ENCODE results near the gene SLC44A1.

SLC44A1 gene

DNA sequence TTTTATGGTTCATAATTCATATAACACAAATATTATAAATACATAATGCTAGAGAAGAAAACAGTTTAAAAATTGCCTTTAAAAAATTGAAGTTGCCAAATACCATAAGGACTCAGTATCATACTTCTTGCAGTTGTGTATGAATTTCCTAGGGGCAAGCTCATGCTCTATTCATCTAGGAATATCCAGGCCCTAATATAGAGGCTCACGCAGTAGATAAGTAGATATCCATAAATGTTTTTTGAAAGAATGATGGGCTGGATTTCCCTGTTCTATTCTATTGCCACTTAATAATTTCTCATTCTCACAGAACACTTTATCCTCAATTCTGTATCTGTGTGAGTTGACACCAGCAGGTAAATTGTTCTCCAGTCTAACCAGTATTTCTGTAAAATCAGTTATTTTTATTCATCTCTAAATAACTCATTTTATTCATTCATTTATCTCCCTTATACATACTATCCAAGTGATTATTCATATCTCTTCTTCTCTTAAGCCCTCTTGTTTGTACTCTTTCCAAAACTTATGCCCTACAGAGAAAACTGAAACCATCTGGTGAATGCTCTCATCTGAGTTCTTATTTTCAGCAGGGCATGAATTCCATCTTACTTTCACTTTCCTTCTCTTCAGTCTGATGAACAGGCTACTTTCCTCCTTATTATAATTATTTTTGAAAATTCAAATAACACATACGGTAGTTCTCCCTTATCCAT, 97.1 kb downstream of the SLC44A1 start:
- intact Hi-C loops (cut with DNase I; ENCODE audit: low total_unique reads): no loop called here
- no peak for DNase-seq
- H3K9me3 ChIP-seq: no peaks in the 10 kb centered on the region
- TF ChIP-seq, protein P1, sequence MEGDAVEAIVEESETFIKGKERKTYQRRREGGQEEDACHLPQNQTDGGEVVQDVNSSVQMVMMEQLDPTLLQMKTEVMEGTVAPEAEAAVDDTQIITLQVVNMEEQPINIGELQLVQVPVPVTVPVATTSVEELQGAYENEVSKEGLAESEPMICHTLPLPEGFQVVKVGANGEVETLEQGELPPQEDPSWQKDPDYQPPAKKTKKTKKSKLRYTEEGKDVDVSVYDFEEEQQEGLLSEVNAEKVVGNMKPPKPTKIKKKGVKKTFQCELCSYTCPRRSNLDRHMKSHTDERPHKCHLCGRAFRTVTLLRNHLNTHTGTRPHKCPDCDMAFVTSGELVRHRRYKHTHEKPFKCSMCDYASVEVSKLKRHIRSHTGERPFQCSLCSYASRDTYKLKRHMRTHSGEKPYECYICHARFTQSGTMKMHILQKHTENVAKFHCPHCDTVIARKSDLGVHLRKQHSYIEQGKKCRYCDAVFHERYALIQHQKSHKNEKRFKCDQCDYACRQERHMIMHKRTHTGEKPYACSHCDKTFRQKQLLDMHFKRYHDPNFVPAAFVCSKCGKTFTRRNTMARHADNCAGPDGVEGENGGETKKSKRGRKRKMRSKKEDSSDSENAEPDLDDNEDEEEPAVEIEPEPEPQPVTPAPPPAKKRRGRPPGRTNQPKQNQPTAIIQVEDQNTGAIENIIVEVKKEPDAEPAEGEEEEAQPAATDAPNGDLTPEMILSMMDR (IDR thresholded peaks at IDR 0.05): no peak
- H3K4me1 ChIP-seq: no peaks in the 10 kb centered on the region
- H3K36me3 ChIP-seq: peaks cover 5 to 12% (median 6%) of the 10 kb centered on the region in 3 donors
- H3K27ac ChIP-seq: no peak overlapping the region
- no peaks in the 10 kb centered on the region for H3K27me3 ChIP-seq
- H3K4me3 ChIP-seq: no peak overlapping the region

DNA sequence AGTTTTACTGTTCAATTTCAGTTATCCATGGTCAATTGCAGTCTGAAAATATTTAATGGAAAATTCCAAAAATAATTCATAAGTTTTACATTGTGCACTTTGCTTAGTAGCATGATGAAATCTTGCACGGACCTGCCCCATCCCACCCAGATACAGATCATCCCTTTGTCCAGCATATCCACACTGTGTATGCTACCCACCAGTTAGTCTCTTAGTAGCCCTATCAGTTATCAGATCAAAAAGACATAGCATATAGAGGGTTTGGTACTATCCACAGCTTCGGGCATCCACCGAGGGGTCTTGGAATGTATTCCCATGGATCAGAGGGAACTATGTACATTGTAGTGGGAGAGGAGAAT, 97.7 kb downstream of the SLC44A1 start:
- no peak overlapping the region for H3K4me3 ChIP-seq
- no peak overlapping the region for H3K27ac ChIP-seq

DNA sequence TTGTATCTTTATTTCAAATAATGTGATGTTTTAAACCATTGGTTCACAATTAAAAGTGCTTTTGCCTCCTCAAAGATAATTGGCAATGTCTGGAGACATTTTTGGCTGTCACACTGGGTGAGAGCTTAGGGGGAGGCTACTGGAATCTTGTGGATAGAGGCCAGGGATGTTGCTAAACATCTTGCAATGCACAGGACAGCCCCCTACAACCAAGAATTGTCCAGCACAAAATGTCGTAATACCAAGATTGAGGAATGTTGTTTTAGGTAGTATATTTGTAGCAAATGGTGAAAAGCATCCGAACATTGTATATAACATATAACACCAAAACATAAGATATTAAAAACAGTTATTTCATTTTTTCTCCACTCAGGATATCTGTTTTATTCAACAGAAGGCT, 99.8 kb downstream of the SLC44A1 start:
- H3K27me3 ChIP-seq: no peaks in the 10 kb centered on the region
- H3K36me3 ChIP-seq: peaks cover 0 to 9% (median 2%) of the 10 kb centered on the region in 3 donors
- DNase-seq: no peak
- no peaks in the 10 kb centered on the region for H3K9me3 ChIP-seq
- no peaks in the 10 kb centered on the region for H3K4me1 ChIP-seq
- intact Hi-C loops (cut with DNase I; ENCODE audit: low total_unique reads): no loop called here
- H3K27ac ChIP-seq: no peak overlapping the region
- H3K4me3 ChIP-seq: no peak overlapping the region
- TF ChIP-seq, protein P1 (IDR thresholded peaks at IDR 0.05): no peak

More for the DNA sequence above, 97.7 kb downstream of the SLC44A1 start:
- no peak for DNase-seq
- TF ChIP-seq, protein P1 (IDR thresholded peaks at IDR 0.05): no peak
- Histone ChIP-seq H3K4me1 (no peaks in the 10 kb centered on the region), H3K9me3 (no peaks in the 10 kb centered on the region), H3K27me3 (no peaks in the 10 kb centered on the region), H3K36me3 (peaks cover under 1 to 7% (median 1%) of the 10 kb centered on the region in 3 donors)
- intact Hi-C loops (cut with DNase I; ENCODE audit: low total_unique reads): no loop called here

DNA sequence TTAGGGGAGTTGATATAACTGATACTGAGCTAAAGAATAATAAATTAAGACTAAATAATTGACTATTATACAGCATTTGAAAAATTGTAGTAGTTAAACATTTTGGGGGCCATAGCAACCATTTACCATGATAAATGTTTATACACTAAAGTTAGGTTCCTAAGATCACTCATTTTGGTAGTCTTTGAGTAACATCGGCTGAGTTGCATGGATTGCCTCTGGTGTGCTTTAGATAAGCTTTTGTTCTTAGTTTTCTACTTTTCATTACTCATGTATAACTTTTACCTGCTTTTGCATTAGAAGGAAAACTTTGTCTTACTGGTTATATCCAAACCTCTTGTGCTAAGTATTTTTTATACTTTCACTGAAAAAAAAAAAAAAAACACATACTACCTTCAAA, 101.2 kb downstream of the SLC44A1 start:
- H3K9me3 ChIP-seq: no peaks in the 10 kb centered on the region
- H3K36me3 ChIP-seq: peaks cover 0 to 9% (median 8%) of the 10 kb centered on the region in 3 donors
- intact Hi-C loops (cut with DNase I; ENCODE audit: low total_unique reads): no loop called here
- H3K4me1 ChIP-seq: no peaks in the 10 kb centered on the region
- H3K4me3 ChIP-seq: no peak overlapping the region
- H3K27ac ChIP-seq: no peak overlapping the region
- TF ChIP-seq, protein P1 (IDR thresholded peaks at IDR 0.05): no peak
- H3K27me3 ChIP-seq: no peaks in the 10 kb centered on the region
- no peak for DNase-seq

DNA sequence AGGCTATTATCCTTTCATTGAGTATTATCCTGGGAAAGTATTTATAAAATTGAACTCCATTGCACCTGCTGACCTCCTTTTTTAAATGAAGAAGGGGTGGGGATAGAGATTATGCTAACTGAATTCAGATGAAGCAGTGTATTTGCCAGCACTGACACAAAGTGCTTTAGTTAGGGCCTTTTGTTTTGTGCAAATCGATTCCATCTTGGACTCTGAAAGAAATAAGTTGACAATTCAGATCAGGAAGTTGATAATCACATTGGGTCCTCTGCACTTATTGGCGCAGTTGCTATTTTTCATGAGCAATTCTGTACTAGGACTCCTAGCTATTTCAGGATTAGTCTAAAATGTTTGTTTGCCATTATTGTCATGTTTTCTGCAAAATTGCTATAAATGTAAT, 101.8 kb downstream of the SLC44A1 start:
- no peak overlapping the region for H3K4me3 ChIP-seq
- no peak for DNase-seq
- H3K4me1 ChIP-seq: no peaks in the 10 kb centered on the region
- no peaks in the 10 kb centered on the region for H3K27me3 ChIP-seq
- TF ChIP-seq, protein P1 (IDR thresholded peaks at IDR 0.05): no peak
- intact Hi-C loops (cut with DNase I; ENCODE audit: low total_unique reads): no loop called here
- H3K36me3 ChIP-seq: peaks cover 0 to 12% (median 9%) of the 10 kb centered on the region in 3 donors
- no peak overlapping the region for H3K27ac ChIP-seq
- no peaks in the 10 kb centered on the region for H3K9me3 ChIP-seq
